GM19193 (cell line): Measurements from ENCODE around the gene MCCC2.

ENCODE experiments used
- POLR2A ChIP-seq: IDR thresholded peaks from 4 replicates; pipeline ENCODE4 v1.6.1; 2011; ENCODE audit not compliant: insufficient read depth, insufficient read length; ENCODE audit errors: extremely low read depth

Gene MCCC2

DNA sequence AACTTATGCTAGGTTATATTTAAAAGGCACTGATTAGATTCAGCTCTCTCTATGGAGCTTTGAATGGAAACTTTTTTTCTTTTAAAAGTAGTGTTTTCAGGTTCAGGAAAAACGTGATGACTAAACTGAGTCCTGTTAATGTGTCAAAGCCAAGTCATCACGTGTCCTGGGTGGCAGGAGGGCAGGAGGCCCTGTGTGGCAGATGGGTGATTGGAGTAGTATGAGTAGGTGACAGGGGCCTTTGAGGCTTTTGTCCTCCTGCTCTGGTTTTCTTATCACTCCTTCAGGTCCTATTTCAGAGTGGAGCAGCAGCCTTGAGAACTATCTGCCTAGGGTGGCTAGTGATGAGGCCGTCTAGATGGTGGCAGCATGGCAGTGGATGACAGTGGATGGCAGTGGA is 114.3 kb downstream of the MCCC2 start:
- no peak for TF ChIP-seq POLR2A

DNA sequence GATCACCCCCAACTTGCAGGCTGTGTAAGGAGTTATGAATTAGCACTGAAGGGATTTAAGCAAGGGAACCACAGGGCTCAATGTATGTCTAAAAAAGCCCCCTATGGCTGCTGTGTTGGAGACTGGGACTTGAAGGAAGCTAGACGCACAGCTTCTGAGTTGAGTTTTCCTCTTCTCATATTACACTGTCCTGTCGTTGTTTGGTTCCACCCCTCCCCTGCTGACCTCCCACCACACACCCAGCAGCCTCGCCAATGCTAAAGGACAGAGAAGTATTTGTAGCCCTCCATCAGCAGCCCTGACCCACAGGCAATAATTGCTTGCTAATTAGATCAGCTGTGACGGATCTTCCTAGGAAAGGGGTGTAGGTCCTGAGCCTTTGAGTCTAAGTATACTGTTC is 116.8 kb downstream of the MCCC2 start:
- no peak for TF ChIP-seq POLR2A

DNA sequence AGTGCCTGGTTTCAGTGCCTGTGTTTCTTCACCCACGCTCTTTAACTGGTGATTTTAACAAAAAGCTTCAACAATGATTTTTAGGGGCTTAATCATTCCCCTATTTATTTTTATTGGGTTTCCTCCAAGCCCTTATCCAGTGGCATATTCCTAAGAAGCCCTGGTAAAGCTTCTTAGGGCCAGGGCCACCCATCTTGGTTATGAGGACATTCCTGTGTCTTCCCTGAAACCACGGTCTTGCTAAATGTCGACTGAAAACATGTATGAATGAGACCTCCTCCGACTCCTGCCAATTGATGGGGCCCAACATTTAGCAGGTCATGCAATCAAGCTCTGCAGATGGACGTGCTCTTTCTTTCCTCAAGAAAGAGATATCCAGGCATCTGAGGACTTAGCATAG is 118.3 kb downstream of the MCCC2 start:
- no peak for TF ChIP-seq POLR2A

DNA sequence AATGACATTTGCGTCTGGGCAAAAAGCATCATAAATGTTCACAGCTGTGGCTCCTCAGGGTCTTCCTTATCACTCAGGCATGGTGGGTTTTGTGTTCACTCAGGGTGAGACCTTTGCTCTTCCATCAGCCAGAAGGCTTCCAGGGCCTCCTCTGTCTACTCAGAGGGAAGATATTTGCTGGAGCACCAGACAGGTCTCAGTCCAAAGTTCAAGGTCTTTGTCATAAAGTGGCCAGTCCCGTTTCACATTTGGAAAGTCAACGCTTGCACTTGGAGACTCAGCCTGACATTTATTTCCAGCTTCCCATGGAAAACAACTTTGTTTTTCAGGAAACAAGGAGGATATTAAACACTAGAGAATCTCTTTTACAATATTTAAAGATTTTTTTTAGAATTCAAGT is 119.8 kb downstream of the MCCC2 start:
- TF ChIP-seq POLR2A = no peak
